IMR-90 (cell line): ENCODE data around the gene PCDHGA7. TPM values are rescaled to one million over a fixed set of nuclear protein-coding genes. Genes with fewer than 3 reads are reported as not detected.

Experiments
- ATAC-seq: fragments of 200-7000 bp; cut with Tn5 transposase; 2 replicates; pipeline ENCODE4 v1.9.1; 2020; ENCODE audit warnings: low read depth, mild to moderate bottlenecking, moderate library complexity
- BruUV-seq: library from RNA; stranded (reverse); fragments of 400-500 nt; replicated peaks from 2 replicates; lab custom pipeline; 2021; lab: Mats Ljungman, UMichigan
- CTCF ChIA-PET: fragments of 300-600 bp; formaldehyde crosslinking; extraction: SDS; loops from one replicate; lab custom pipeline; 2021; ENCODE audit warnings: antibody characterized with exemption; lab: Yijun Ruan, JAX
- POLR2A ChIA-PET: fragments of 300-600 bp; sonication (Branson Sonifier 250); formaldehyde crosslinking; loops from one replicate; lab custom pipeline; 2022; ENCODE audit warnings: antibody characterized with exemption; ENCODE audit not compliant: unreplicated experiment; lab: Charles Lee
- DNase-seq: peaks from one replicate; pipeline ENCODE4 v3.0.0; 2013
- H2AFZ ChIP-seq: replicated peaks from 2 replicates; pipeline ENCODE3; 2013; ENCODE audit warnings: low read length, mild to moderate bottlenecking; ENCODE audit not compliant: poor library complexity
- H2AK5ac ChIP-seq: 2 replicates; pipeline ENCODE4 v1.6.1; 2013; ENCODE audit warnings: low read depth, low read length, inconsistent platforms
- H2AK9ac ChIP-seq: replicated peaks from 2 replicates; pipeline ENCODE3; 2013; ENCODE audit warnings: mild to moderate bottlenecking, low read depth, low read length, moderate library complexity; ENCODE audit not compliant: poor library complexity
- H2BK120ac ChIP-seq: 2 replicates; pipeline ENCODE4 v1.6.1; 2013; ENCODE audit warnings: low read depth, low read length, inconsistent platforms
- H2BK15ac ChIP-seq: 3 replicates; pipeline ENCODE4 v1.6.1; 2013; ENCODE audit warnings: low read depth, low read length, inconsistent platforms
- H2BK20ac ChIP-seq: 2 replicates; pipeline ENCODE4 v1.6.1; 2013; ENCODE audit warnings: low read depth, mild to moderate bottlenecking, inconsistent platforms, low read length, moderate library complexity
- H2BK5ac ChIP-seq: 2 replicates; pipeline ENCODE4 v1.6.1; 2013; ENCODE audit warnings: mild to moderate bottlenecking, low read depth, low read length, inconsistent platforms; ENCODE audit not compliant: poor library complexity, severe bottlenecking
- H3K14ac ChIP-seq: replicated peaks from 2 replicates; pipeline ENCODE4 v1.6.1; 2013; ENCODE audit warnings: low read depth, low read length, inconsistent platforms
- H3K18ac ChIP-seq: 2 replicates; pipeline ENCODE4 v1.6.1; 2013; ENCODE audit warnings: low read depth, low read length, control low read depth
- H3K23ac ChIP-seq: 2 replicates; pipeline ENCODE4 v1.6.1; 2013; ENCODE audit warnings: low read depth, low read length, inconsistent platforms
- H3K27ac ChIP-seq: 2 replicates; pipeline ENCODE4 v1.5.1; 2013; ENCODE audit warnings: mild to moderate bottlenecking, control low read depth, low read length; ENCODE audit not compliant: insufficient read depth
- H3K27me3 ChIP-seq: 2 replicates; pipeline ENCODE4 v1.6.1; 2013; ENCODE audit warnings: low read length; ENCODE audit not compliant: control insufficient read depth, insufficient read depth
- H3K36me3 ChIP-seq: 2 replicates; pipeline ENCODE4 v1.6.1; 2013; ENCODE audit warnings: low read length, mixed read lengths; ENCODE audit not compliant: control insufficient read depth, insufficient read depth
- H3K4ac ChIP-seq: 2 replicates; pipeline ENCODE4 v1.6.1; 2013; ENCODE audit warnings: low read depth, low read length, inconsistent platforms
- H3K4me1 ChIP-seq: 2 replicates; pipeline ENCODE4 v1.6.1; 2013; ENCODE audit warnings: low read length, mixed read lengths; ENCODE audit not compliant: control insufficient read depth, insufficient read depth
- H3K4me2 ChIP-seq: 2 replicates; pipeline ENCODE4 v1.6.1; 2013; ENCODE audit warnings: low read depth, mild to moderate bottlenecking, control low read depth, low read length, moderate library complexity
- H3K4me3 ChIP-seq: 2 replicates; pipeline ENCODE4 v1.5.1; 2013; ENCODE audit warnings: low read depth, mild to moderate bottlenecking, control low read depth, low read length, moderate library complexity; ENCODE audit not compliant: insufficient read depth
- H3K56ac ChIP-seq: 2 replicates; pipeline ENCODE4 v1.6.1; 2013; ENCODE audit warnings: low read length, inconsistent platforms; ENCODE audit not compliant: insufficient read depth; ENCODE audit errors: extremely low read depth
- H3K79me1 ChIP-seq, 2 experiments: 2 replicates each; pipeline ENCODE4 v1.6.1; 2013; ENCODE audit warnings: low read length in 2 of 2, inconsistent platforms in 1 of 2, low read depth in 1 of 2
- H3K9ac ChIP-seq: 2 replicates; pipeline ENCODE4 v1.6.1; 2013; ENCODE audit warnings: low read depth, low read length, control low read depth
- H3K9me1 ChIP-seq: 2 replicates; pipeline ENCODE4 v1.6.1; 2013; ENCODE audit warnings: low read length, inconsistent platforms; ENCODE audit not compliant: insufficient read depth
- H3K9me3 ChIP-seq: 2 replicates; pipeline ENCODE4 v1.6.1; 2013; ENCODE audit warnings: low read length; ENCODE audit not compliant: control insufficient read depth, insufficient read depth
- H4K20me1 ChIP-seq: 2 replicates; pipeline ENCODE4 v1.6.1; 2013; ENCODE audit warnings: low read length, inconsistent platforms; ENCODE audit not compliant: insufficient read depth
- H4K5ac ChIP-seq: 2 replicates; pipeline ENCODE4 v1.6.1; 2013; ENCODE audit warnings: mild to moderate bottlenecking, low read depth, low read length, control low read depth
- H4K8ac ChIP-seq, 2 experiments: 2 replicates each; pipeline ENCODE4 v1.6.1; 2013; ENCODE audit warnings: low read depth in 2 of 2, low read length in 2 of 2, control low read depth in 1 of 2, inconsistent platforms in 1 of 2
- H4K91ac ChIP-seq: 2 replicates; pipeline ENCODE4 v1.6.1; 2013; ENCODE audit warnings: low read depth, low read length, inconsistent platforms; ENCODE audit not compliant: insufficient read depth
- BHLHE40 ChIP-seq: fragments of 150-350 bp; IDR thresholded peaks from 2 replicates; pipeline ENCODE4 v1.6.1; 2016; ENCODE audit warnings: mild to moderate bottlenecking, low read depth, low read length
- CHD1 ChIP-seq: IDR thresholded peaks from 2 replicates; pipeline ENCODE4 v1.6.1; 2012; ENCODE audit warnings: low read depth, low read length, improper control_type of control experiment
- CTCF ChIP-seq: conservative IDR thresholded peaks from 2 replicates; pipeline ENCODE4 v1.5.1; 2012; ENCODE audit warnings: mild to moderate bottlenecking, low read depth, low read length, improper control_type of control experiment
- FOS ChIP-seq: fragments of 150-350 bp; IDR thresholded peaks from 2 replicates; pipeline ENCODE4 v1.6.1; 2016; ENCODE audit warnings: low read depth, low read length
- POLR2A ChIP-seq: IDR thresholded peaks from 2 replicates; pipeline ENCODE4 v1.6.1; 2012; ENCODE audit warnings: mild to moderate bottlenecking, low read depth, low read length
- RAD21 ChIP-seq: IDR thresholded peaks from 2 replicates; pipeline ENCODE4 v1.6.1; 2012; ENCODE audit warnings: low read length, improper control_type of control experiment
- RFX5 ChIP-seq: IDR thresholded peaks from 2 replicates; pipeline ENCODE4 v1.8.0; 2012; ENCODE audit warnings: low read depth, mild to moderate bottlenecking, low read length, moderate library complexity
- SMC3 ChIP-seq: fragments of 150-350 bp; IDR thresholded peaks from 2 replicates; pipeline ENCODE4 v1.6.1; 2016; ENCODE audit warnings: low read depth, mild to moderate bottlenecking, antibody characterized with exemption, low read length, moderate library complexity
- WGBS, 2 experiments: methylation state at CpG; one replicate each; pipeline versions ENCODE4 v1.1.5 to v1.1.7; 2013; ENCODE audit warnings: missing lambda C conversion rate in 2 of 2; ENCODE audit not compliant: insufficient read length in 1 of 2; ENCODE audit errors: extremely low coverage in 2 of 2; 5-methylcytosine and 5-hydroxymethylcytosine counted together
- dilution Hi-C: fragments of 300-500 bp; cut with HindIII; formaldehyde crosslinking; loops from one replicate; pipeline ENCODE4 v1.14.3; 2018; ENCODE audit warnings: low sequenced_read_pairs; ENCODE audit not compliant: unreplicated experiment
- in situ Hi-C: fragments of 300-500 bp; cut with MboI; formaldehyde crosslinking; loops from 3 replicates; pipeline ENCODE4 v1.14.3; 2019; ENCODE audit warnings: low sequenced_read_pairs, inconsistent platforms, mixed read lengths
- intact Hi-C: fragments of 100-400 bp; cut with micrococcal nuclease; formaldehyde crosslinking; loops from 2 replicates; pipeline ENCODE4 v1.10.0; 2022
- polyA plus RNA-seq, 3 experiments: library from polyadenylated mRNA; depleted of rRNA; stranded (reverse); fragments of >200 nt; gene quantifications; 2 replicates each; pipeline ENCODE4 v1.2.3, GENCODE V29; 2012; ENCODE audit warnings: low replicate concordance in 1 of 3
- total RNA-seq: library from RNA; depleted of rRNA; stranded (reverse); fragments of >200 nt; gene quantifications from 2 replicates; pipeline ENCODE4 v1.2.3, GENCODE V29; 2012

Gene PCDHGA7
- total and polyA plus RNA-seq, 2 of the 4 experiments (the other 2 are of a cell fraction): 3.2 to 3.4 TPM

DNA sequence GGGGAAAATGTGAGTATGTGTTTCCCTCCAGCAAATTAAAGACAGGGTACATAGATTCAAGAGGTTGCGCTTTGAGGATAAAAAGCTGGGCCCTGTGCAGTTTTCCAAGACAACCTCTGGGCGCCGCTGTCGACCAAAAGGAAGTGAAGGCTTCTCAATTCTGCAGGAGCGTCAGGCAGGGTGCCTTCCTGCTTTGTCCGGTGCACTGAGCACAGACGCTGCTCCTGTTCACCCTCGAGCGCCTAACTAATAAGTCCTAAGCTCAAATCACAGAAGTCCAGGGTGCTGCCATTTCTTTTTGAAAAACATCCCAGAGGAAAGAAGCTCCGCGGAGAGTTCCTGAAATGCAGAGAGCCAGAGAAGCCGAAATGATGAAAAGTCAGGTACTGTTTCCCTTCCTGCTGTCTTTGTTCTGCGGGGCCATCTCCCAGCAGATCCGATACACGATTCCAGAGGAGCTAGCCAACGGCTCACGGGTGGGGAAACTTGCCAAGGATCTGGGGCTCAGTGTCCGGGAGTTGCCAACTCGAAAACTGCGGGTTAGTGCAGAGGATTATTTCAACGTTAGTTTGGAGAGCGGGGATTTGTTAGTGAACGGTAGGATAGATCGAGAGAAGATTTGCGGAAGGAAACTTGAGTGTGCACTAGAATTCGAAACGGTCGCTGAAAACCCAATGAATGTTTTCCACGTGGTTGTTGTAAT, 32.5 kb upstream of the PCDHGA7 start, which contains the start of gene PCDHGB1:
Gene PCDHGB1, plus strand, starts transcription at position 183 of the 703 bp plus-strand sequence. Its CDS starts 162 bp downstream, at position 345.
- WGBS, 2 experiments: 27 to 100% methylated on average over 3 to 13 of the region's 29 CpGs
- DNase-seq (peak; percentile 71), ATAC-seq (peak; percentile 94)
- H3K14ac ChIP-seq: no peak within 1 kb of the TSS
- no peak within 1 kb of the TSS for H2AK9ac ChIP-seq
- no peak within 1 kb of the TSS for H2BK5ac ChIP-seq
- no peak within 1 kb of the TSS for H3K18ac ChIP-seq
- no peak within 1 kb of the TSS for H2BK15ac ChIP-seq
- peaks cover 3% of the 10 kb centered on the region; the same call in 1 of the 2 replicates for H3K36me3 ChIP-seq
- no peak within 1 kb of the TSS for H3K4ac ChIP-seq
- in situ Hi-C loops (no loop called here), dilution Hi-C loops (no loop called here), intact Hi-C loops (no loop called here)
- no peak within 1 kb of the TSS for H4K91ac ChIP-seq
- TSS peak; percentile 43 for BruUV-seq
- H2BK120ac ChIP-seq: no peak within 1 kb of the TSS
- H3K27me3 ChIP-seq: no peaks in the 10 kb centered on the region
- no peak within 1 kb of the TSS for H2AK5ac ChIP-seq
- H3K79me1 ChIP-seq: no peaks in the 10 kb centered on the region
- H3K9me1 ChIP-seq: no peaks in the 10 kb centered on the region
- no peak within 1 kb of the TSS for H2BK20ac ChIP-seq
- ChIA-PET CTCF (interaction anchor here (0.8 kb wide), 1 partner anchor 207 kb away, joined by 4 read pairs; no protein-coding TSS in a partner anchor), POLR2A (no interaction called here)
- peaks cover 33% of the 10 kb centered on the region for H3K9me3 ChIP-seq
- no peak within 1 kb of the TSS; the same call in 1 of the 2 replicates for H3K56ac ChIP-seq
- H3K4me1 ChIP-seq: no peaks in the 10 kb centered on the region
- H3K9ac ChIP-seq: peak within 1 kb of the TSS; percentile 28
- TF ChIP-seq FOS (no peak), SMC3 (peak; percentile 37), CHD1 (no peak), POLR2A (no peak), RAD21 (peak; percentile 57), CTCF (peak; percentile 61), BHLHE40 (peak; percentile 15; the same call in 1 of the 2 replicates), RFX5 (no peak)
- H3K27ac ChIP-seq: no peak within 1 kb of the TSS
- H4K5ac ChIP-seq: 0 out of 2 replicates have a peak within 1 kb of the TSS, but pooled peaks have one; percentile 4
- peak within 1 kb of the TSS; percentile 55 for H3K4me3 ChIP-seq
- H4K20me1 ChIP-seq: no peaks in the 10 kb centered on the region
- H2AFZ ChIP-seq: peak within 1 kb of the TSS; percentile 77
- no peak within 1 kb of the TSS for H3K23ac ChIP-seq
- peak within 1 kb of the TSS; percentile 0 to 20; a peak in 1 of 4 replicates for H4K8ac ChIP-seq
- peak within 1 kb of the TSS; percentile 45; the same call in 1 of the 2 replicates for H3K4me2 ChIP-seq
